COR-L47 (cell line): ENCODE data around the gene ARF3.

Source experiments
- DNase-seq: peaks from one replicate; lab custom pipeline; 2025; lab: John Stamatoyannopoulos, UW

Gene ARF3

GRCh38 chr12:48981757-48982157, 24.5 kb upstream of the ARF3 start:
- DNase-seq = no peak

DNA sequence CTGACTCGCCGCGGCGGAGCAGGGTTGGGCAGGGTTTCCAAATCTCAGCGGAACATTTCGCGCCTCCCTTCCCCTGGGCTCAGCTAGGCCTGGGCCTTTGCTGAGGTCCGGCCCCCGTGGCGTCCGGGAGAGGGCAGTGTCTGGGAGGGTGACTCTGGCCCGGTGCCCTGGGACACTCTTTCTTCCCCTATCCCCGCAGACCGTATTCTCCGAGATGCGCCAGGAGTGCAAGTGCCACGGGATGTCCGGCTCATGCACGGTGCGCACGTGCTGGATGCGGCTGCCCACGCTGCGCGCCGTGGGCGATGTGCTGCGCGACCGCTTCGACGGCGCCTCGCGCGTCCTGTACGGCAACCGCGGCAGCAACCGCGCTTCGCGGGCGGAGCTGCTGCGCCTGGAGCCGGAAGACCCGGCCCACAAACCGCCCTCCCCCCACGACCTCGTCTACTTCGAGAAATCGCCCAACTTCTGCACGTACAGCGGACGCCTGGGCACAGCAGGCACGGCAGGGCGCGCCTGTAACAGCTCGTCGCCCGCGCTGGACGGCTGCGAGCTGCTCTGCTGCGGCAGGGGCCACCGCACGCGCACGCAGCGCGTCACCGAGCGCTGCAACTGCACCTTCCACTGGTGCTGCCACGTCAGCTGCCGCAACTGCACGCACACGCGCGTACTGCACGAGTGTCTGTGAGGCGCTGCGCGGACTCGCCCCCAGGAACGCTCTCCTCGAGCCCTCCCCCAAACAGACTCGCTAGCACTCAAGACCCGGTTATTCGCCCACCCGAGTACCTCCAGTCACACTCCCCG, 23.9 kb upstream of the ARF3 start:
- DNase-seq = no peak

DNA sequence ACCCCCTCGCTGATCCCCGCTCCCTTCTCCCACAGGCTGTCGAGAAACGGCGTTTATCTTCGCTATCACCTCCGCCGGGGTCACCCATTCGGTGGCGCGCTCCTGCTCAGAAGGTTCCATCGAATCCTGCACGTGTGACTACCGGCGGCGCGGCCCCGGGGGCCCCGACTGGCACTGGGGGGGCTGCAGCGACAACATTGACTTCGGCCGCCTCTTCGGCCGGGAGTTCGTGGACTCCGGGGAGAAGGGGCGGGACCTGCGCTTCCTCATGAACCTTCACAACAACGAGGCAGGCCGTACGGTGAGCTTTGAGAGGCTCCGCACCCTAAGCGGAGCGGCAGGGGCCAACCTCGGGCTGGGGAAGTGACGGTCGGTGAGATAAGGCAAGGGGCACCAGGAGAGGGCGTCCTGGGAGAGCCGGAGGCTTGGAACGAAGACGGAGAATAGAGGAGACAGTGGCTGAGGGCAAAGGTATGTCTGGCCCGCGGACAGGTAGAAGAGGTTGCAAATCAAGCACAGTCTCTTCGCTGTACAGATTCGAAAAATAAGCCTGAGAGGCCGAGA, 23.2 kb upstream of the ARF3 start:
- DNase-seq = no peak

DNA sequence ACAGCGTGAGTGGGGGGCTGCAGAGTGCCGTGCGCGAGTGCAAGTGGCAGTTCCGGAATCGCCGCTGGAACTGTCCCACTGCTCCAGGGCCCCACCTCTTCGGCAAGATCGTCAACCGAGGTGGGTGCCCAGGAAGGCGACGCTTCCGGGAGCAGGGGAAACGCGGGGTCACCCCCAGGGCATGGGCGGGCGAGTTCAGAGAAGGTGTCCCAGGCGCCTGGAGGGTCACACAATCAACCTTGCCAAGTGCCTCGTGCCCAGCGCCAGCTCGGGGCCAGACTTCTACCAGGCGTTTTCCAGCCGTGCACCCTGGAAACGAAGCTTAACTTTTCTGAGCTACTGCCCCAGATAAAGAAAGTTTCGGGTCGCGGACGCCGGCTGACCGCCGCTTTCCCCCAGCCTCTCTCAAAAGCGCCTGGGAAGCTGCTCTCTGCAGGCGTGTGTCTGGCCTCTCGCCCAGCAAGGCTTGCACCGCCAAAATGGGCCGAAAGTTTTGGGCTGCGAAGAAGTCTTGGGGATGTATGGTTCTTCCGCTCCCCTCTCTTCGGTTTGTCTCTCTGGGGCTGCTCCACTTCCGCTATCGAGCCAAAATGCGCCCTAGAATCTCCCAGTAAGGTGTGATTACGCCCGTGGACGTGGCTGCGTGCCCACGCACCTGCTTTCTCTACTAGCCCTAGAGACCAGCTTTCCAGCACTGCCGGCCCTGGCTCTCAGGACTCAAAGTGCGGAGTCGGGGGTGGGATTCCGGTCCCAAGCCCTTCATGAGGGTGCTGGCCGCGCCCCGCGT, 22.5 kb upstream of the ARF3 start:
- no peak for DNase-seq

DNA sequence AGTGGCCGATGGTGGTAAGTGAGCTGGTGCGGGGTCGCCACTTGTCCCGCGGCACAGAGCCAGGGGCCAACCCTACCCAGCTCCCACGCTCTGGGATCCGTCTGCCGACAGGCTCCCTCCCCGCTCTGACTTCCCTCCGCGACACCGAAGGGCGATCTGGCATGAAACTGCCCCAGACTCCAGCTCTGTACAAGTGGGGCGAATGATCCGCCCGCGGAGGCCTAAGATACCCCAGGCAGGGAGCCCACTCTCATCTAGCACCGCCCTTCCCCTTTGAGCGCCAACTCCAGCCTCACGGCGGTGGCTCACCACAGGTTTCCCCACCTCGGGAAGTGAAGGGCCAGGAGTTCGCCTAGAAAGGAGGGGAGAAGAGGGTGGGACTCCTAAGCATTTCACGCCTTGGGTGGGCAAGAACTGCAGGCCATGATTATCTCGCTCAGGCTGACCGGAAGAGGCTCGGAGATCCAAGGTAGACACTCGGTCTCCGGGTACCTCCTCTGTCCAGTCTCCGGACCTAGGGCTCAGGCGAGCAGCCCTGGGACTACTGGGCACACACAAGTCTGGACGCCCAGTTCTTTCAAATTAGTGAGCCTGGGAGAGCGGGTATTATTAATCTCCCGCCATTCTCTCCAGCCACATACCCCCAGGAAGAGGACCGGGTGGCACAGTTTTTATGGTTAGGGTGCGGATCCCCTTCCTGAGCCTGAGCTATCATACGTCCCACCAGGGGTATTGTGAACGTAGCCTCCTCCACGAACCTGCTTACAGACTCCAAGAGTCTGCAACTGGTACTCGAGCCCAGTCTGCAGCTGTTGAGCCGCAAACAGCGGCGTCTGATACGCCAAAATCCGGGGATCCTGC, 21.7 kb upstream of the ARF3 start:
- no peak for DNase-seq

GRCh38 chr12:48978291-48978740, 21.0 kb upstream of the ARF3 start, which contains the start of gene WNT1:
TSS of gene WNT1 (plus strand) at chr12:48978322. CDS start at chr12:48978651, 329 bp downstream.
- no peak for DNase-seq

DNA sequence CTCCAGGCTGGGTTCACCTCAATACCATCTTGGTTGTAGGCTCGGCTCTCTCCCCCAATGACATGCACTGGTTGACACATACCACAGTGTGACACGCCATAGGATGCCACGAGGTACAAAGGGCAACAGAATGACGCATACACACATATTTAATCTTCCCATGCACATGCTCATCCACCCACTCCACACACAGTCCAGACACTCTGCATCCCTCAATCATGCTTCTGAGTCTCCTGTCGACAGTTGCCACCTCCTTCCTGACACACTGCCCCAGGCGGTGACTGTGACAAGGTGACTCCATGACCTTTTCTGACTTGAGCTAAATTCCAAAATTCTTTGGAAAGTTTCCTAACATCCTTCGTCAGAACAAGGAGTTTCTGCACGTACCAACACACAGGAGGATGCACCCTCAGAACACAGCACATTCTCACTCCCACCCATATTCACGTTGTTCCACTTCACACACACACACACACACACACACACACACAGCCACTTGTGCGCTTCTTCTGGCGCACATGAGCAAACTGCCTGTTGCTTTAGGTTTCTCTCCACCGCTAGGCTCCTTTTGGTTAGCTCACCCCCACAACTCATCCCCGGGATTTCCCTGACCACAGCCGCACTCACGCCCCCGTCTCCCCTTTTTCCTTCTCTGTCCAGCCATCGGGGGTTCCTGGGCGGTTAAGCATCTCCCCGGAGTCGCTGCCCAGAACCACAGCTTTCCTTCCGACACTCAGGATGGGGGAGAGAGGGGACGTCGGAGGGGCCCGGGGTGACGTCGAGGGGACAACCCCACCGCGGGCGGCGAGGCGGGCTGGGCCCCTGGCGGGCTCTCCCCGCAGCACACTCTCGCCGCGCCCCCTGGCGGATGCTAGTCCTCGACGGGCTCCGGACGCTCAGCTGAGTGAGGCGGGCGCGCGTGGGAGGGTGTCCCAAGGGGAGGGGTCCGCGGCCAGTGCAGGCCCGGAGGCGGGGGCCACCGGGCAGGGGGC, 20.3 kb upstream of the ARF3 start:
- peak; percentile 57 for DNase-seq

DNA sequence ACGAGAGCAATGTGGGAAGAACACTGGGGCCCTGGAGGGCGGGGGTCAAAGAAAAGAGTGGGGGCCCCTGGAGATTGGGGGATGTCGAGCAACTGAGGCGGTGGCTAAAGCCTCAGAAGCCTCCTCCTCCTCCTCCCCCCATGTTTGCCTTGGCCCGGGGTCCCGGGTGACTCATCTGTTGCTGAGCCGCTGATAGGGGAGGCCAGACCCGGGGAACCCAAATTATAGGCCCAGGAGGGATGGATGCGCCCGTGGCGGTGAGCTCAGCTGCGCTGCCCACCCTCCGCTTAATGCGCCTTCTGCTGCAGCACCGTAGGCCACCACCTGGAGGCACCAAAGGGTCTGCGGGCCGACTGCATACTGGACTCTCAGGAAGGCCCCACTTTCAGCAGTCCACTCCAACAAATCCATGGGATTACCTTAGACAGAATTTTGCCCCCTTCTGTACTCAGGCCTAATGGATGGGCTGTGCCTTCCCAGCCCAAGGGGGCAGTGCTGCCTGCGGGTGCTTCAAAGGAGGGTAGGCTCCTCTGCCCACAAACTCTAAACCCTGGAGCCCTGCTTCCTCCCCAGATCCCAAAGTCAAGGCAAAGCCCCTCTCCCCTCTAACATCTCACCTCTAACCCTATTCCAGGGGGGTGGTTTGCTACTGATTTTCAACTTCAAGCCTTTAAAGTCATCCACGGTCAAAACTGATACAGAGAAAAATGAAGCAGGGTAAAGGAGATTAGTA, 16.8 kb upstream of the ARF3 start:
- DNase-seq = no peak

GRCh38 chr12:48973531-48973930, 16.2 kb upstream of the ARF3 start:
- DNase-seq = no peak

DNA sequence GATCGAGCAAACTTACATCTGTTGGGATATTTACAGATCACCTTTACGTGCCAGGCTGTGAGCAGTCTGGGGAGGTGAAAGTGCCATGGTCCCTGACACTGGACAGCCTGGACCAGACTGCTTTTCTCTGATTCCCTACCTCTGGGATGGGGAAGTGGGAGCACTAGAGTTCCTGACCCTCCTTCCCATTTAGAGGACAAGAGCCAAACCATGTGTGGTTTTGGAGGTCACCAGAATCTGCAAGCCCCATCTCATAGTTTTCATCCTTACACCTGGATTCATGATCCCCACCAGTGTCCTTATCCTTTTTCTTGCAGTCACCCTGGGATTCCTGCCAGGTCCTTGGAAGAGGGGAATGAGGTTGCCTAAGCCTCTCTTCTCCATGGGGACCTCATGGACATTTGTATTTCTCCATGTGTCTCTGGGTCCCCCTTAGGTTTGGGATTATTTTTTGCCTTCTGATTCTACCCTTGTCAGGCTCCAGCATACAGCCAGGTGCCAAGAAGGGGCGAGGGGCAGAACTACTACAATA, 15.7 kb upstream of the ARF3 start:
- DNase-seq = no peak

DNA sequence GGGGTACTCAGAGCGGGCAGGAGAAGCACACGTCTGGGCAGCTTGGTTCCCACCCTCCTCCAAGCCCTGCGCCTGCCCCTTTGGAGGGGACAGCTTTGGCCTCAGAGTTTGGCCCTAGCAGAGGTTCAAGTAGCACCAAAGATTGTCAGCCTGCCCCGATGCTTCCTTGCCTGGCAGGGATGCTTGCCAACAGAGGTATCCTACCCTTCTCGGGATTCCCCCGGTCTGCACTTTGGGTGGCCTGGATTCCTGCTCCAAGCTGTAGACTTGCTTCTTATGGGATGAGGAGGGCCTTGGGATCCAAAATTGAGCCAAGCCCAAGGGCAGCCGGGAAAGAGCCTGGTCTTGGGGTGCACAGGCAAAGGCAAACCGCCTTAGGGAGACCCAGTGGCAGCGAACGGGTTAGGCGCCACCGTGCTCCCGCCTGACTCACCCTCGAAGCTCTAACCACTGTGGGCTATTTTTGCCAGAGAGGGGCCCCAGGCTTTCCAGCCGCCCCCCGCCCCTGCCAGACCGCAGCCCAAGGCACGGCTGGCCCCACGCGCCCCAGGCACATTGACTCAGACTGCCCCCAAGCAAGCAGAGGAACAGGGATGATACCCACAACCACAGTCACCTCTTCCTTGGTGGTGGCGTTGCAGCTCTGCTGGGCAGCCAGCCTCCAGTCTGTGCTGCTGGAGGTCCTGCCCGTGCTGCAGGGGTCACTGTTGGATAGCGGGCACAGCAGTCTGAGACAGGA, 15.1 kb upstream of the ARF3 start:
- DNase-seq = no peak

DNA sequence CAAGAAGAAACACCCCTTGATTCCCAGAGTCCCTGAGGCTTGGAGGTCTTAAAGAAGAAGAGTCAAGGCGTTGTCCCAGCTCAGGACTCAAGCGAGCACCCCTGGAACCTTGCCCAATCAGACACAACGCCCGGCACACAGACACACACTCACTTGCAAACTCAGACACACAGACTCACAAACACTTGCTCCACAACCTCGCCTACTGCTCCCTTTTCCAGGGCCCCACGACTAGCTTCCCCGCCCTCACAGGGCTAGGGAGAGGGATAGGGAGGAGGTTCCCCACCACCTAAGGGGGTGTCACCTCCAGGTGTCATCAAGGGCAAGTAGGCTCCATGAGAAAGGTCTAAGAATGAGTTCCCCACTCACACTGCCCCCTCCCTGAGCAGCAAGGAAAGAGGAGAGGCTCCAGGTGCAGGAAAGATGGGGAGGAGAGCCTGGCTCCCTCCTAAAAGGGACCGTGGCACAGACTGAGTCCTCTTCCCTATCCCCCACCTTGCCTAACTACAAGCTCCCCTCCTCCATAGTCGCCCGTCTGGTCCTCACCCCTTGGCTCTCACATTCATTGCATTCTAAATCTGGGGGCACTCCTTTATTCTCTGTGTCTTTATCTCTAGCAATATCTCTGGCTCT, 13.5 kb upstream of the ARF3 start:
- no peak for DNase-seq

GRCh38 chr12:48969833-48970701, 12.8 kb upstream of the ARF3 start:
- DNase-seq = no peak

GRCh38 chr12:48969160-48969771, 12.0 kb upstream of the ARF3 start:
- DNase-seq = no peak

- no peak for DNase-seq
Measured at GRCh38 chr12:48968467-48968866, 11.2 kb upstream of the ARF3 start.

DNA sequence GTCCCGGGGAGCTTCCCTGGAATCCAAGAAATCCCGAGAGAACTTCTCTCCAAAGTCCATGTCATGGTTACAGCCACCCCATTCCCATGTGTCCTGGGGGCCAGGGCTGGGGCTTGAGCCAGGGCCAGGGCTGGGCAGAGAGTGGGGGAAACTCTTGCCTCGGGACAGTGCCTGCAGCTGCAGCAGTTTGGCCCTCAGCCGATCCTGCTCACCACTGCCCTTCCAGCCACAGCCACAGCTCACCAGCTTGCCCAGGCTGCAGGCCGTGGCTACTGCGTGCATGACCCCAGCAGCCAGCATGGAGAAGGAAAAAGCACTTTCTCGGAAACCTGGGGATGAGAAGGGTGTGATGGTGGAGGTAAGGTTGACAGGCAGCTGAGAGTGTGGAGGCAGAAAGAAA, 10.7 kb upstream of the ARF3 start:
- DNase-seq = no peak
